OCI-LY3 (cell line): ENCODE data around the gene RAD51B.

Source experiments
- EZH2phosphoT487 ChIP-seq: fragments of 200-600 bp; shearing (Covaris generic); IDR thresholded peaks from 2 replicates; pipeline ENCODE4 v1.6.1; 2018; ENCODE audit warnings: antibody characterized with exemption, mixed run types, low read depth
- TF ChIP-seq, protein P1 (sequence below): fragments of 200-600, 300-600 bp; sonication (generic); IDR thresholded peaks from 2 replicates; pipeline ENCODE4 v1.5.1; 2014; ENCODE audit warnings: antibody characterized with exemption, low read length, low read depth

DNA sequence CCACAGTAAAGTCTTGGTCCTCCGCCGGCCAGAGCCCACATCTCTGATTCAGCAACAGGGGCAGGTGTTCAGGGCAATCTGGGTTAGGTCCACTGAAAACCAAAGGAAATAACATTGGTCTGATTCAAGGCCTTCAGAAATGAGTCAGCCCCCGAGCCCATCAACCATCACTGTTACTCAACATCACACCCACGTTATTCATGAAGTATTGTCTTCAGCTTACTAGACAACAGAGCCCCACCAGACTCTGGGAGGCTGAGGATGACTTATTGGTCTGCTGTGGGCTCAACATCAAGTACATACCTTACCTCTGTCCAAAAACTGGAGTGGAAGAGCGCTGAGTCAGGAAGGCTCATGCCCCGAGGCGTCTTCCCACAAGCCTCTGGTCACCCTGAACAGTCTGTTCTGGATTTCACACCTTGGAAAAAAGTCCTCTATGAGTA, 875.8 kb downstream of the RAD51B start:
- TF ChIP-seq, protein P1, sequence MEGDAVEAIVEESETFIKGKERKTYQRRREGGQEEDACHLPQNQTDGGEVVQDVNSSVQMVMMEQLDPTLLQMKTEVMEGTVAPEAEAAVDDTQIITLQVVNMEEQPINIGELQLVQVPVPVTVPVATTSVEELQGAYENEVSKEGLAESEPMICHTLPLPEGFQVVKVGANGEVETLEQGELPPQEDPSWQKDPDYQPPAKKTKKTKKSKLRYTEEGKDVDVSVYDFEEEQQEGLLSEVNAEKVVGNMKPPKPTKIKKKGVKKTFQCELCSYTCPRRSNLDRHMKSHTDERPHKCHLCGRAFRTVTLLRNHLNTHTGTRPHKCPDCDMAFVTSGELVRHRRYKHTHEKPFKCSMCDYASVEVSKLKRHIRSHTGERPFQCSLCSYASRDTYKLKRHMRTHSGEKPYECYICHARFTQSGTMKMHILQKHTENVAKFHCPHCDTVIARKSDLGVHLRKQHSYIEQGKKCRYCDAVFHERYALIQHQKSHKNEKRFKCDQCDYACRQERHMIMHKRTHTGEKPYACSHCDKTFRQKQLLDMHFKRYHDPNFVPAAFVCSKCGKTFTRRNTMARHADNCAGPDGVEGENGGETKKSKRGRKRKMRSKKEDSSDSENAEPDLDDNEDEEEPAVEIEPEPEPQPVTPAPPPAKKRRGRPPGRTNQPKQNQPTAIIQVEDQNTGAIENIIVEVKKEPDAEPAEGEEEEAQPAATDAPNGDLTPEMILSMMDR, result no peak
- TF ChIP-seq EZH2phosphoT487, result no peak
